Esophagus squamous epithelium (tissue), 4 donors: ENCODE measurements around the gene MAT2A.

Experiments used
- POLR2A ChIP-seq, 4 donors: fragments of 450-650 bp; IDR thresholded peaks; one replicate each; pipeline ENCODE4 v1.6.1; 2017; ENCODE audit warnings: antibody characterized with exemption in 4 of 4, mild to moderate bottlenecking in 4 of 4, moderate library complexity in 3 of 4
- TF ChIP-seq, protein P1 (sequence below), 6 experiments: fragments of 450-650 bp in 4 of 6; fragments of 200-600 bp in 2 of 6; sonication (generic) in 2 of 6; IDR thresholded peaks; one replicate each; pipeline ENCODE4 v1.5.1; 2016 to 2019; ENCODE audit warnings: antibody characterized with exemption in 6 of 6, mild to moderate bottlenecking in 4 of 6, moderate library complexity in 4 of 6

DNA sequence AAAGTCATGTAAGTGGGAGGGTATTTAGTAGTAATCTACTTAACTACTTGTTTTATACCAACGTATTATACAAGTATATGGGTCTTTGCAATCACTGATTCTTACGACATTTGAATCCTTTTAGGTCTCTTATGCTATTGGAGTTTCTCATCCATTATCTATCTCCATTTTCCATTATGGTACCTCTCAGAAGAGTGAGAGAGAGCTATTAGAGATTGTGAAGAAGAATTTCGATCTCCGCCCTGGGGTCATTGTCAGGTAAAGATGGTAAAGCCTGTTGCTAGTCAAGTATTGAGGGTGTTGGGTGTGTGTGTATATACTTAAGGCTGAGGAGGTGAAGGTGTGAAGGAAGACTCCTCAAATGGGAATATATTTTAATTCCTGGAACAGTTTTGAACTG lies 3.8 kb downstream of the MAT2A start:
- TF ChIP-seq, protein P1, sequence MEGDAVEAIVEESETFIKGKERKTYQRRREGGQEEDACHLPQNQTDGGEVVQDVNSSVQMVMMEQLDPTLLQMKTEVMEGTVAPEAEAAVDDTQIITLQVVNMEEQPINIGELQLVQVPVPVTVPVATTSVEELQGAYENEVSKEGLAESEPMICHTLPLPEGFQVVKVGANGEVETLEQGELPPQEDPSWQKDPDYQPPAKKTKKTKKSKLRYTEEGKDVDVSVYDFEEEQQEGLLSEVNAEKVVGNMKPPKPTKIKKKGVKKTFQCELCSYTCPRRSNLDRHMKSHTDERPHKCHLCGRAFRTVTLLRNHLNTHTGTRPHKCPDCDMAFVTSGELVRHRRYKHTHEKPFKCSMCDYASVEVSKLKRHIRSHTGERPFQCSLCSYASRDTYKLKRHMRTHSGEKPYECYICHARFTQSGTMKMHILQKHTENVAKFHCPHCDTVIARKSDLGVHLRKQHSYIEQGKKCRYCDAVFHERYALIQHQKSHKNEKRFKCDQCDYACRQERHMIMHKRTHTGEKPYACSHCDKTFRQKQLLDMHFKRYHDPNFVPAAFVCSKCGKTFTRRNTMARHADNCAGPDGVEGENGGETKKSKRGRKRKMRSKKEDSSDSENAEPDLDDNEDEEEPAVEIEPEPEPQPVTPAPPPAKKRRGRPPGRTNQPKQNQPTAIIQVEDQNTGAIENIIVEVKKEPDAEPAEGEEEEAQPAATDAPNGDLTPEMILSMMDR (IDR thresholded peaks at IDR 0.05) = no peak
- no peak for TF ChIP-seq POLR2A (IDR thresholded peaks at IDR 0.05)
